Stimulated activated CD8-positive, alpha-beta memory T cell treated with anti-CD3 and anti-CD28 coated beads, Interleukin-2, amount 100 ng/mL, for 1 hour (primary cell): ENCODE results near the gene TRPM4.
"Not testable (repeated sequence)": the region's sequence is repeated elsewhere in the genome, so short reads cannot be mapped to it uniquely, and the experiment has no call there.

Experiments
- DNase-seq, 2 donors: peaks; one replicate each; pipeline ENCODE4 v3.0.0-alpha.2; 2020; ENCODE audit warnings: low read depth in 2 of 2

TRPM4 gene

DNA sequence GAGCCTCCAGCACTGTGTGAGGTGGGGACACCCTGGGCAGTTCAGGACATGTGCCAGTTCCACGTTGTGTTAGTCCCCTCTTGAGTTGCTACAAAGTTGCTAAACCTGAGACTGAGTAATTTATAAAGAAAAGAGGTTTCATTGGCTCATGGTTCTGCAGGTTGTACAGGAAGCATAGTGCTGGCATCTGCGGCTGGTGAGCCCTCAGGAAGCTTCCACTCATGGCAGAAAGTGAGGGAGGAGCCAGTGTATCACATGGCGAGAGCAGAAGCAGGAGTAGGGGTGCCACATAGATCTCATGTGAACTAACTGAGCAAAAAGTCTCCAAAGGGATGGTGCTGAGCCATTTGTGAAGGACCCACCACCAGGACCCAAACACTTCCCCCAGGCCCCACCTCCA lies 33.2 kb downstream of the TRPM4 start:
- no peak for DNase-seq

- DNase-seq: no peak
Measured at GRCh38 chr19:49193822-49194394, 36.3 kb downstream of the TRPM4 start.

DNA sequence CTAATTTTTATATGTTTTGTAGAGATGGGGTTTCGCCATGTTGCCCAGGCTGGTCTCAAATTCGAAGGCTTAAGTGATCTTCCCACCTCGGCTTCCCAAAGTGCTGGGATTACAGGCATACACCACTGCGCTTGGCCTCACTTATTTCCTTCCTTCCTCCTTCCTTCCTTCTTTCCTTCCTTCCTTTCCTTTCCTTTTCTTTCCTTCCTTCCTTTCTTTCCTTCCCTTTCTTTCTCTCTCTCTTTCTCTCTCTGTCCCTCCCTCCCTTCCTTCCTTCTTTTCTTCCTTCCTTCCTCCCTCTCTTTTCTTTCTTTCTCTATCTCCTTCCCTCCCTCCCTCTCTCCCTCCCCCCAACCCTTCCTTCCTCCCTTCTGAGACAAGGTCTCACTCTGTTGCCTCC lies 36.8 kb downstream of the TRPM4 start:
- DNase-seq: no peak

DNA sequence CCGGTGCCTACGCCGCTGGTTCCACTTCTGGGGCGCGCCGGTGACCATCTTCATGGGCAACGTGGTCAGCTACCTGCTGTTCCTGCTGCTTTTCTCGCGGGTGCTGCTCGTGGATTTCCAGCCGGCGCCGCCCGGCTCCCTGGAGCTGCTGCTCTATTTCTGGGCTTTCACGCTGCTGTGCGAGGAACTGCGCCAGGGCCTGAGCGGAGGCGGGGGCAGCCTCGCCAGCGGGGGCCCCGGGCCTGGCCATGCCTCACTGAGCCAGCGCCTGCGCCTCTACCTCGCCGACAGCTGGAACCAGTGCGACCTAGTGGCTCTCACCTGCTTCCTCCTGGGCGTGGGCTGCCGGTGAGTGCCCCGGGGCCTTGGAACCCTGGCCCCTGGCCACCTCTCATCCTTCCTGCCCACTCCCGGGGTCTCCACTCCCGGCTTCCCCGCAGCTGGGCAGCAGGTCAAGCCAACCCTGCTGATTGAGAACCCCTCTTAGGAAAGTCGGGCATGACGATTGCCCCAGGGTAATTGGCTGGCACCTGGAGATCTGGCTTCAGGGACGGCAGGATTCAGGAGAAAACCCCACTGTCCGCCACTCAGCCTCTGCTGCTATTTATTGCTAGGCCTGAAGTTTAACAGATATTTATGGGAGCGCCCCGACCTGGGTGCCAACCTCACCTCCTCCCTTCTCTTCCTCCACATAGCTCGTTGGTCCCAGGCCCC lies 39.1 kb downstream of the TRPM4 start:
- no peak for DNase-seq

- no peak for DNase-seq
Measured at GRCh38 chr19:49200238-49200862, 42.8 kb downstream of the TRPM4 start.

DNA sequence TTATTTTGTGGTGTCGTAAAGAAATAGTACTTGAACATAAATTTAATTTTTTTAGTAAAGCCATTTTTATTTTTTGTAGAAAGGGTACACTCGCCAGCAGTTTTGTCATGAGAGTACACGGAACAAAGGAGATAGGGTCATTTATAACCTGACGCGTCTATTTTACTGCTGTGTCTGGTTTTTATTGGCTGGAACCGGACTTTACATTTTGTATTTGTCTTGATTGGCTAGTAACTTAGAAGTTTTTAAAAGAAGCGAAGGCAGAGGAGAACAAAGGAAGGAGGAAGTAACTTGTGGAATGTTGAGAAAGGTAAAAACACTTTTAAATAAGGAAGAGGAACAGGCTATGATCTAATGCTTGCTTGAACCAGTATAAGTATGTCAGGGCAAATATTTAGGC lies 43.5 kb downstream of the TRPM4 start:
- DNase-seq: no peak

- no peak for DNase-seq
Measured at GRCh38 chr19:49205114-49205513, 47.5 kb downstream of the TRPM4 start.

- DNase-seq: not testable (repeated sequence)
Measured at GRCh38 chr19:49209502-49209901, 51.9 kb downstream of the TRPM4 start.

GRCh38 chr19:49210108-49210900 lies 52.7 kb downstream of the TRPM4 start:
- no peak for DNase-seq

DNA sequence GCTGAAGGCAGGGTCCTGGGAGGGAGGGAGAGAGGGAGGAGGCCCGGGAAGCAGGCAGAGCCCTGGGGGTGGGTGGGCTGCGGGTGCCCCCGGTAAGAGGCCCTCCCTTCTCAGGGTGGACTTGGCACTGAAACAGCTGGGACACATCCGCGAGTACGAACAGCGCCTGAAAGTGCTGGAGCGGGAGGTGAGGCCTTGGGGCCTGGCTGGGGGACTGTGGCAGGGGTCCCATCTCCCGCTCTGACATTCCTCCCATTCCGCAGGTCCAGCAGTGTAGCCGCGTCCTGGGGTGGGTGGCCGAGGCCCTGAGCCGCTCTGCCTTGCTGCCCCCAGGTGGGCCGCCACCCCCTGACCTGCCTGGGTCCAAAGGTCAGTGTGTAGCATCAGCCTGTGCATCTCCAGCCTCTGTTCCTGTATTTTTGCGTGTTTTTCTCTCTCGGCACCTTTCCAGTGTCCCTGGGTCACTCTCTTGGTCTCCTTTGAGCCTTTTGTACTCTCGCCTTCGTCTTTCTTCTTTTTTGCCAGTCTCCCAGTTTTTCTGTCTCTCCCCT lies 53.4 kb downstream of the TRPM4 start:
- DNase-seq: no peak

DNA sequence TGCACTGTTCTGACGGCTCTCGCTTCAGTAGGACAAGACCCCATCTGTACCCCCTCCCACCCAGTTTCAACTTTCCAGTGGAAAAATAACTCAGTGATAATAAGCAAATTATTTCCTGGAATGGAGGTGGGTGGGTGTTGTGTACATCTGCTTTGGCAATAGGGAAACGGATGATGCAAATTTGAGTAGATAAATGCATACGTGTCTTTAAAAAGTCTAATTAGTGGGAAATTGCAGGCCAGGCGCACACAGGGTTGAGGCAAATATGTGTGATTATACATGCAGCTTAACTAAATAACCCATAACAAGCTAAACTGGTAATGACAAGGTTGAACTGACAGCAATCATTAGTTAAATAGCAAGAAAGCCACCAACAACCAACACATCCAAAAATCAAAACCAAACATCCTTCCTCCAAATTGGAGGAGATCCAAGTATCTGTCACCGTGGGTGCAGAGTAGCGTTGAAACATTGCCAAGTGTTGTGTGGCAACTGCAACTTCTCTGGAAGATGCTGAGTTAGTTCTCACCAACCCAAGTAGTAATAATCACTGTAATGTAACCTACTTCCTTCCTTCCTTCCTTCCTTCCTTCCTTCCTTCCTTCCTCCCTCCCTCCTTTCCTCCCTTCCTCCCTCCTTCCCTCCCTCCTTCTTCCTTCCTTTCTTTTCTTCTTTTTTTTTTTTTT lies 54.6 kb downstream of the TRPM4 start:
- DNase-seq: no peak

DNA sequence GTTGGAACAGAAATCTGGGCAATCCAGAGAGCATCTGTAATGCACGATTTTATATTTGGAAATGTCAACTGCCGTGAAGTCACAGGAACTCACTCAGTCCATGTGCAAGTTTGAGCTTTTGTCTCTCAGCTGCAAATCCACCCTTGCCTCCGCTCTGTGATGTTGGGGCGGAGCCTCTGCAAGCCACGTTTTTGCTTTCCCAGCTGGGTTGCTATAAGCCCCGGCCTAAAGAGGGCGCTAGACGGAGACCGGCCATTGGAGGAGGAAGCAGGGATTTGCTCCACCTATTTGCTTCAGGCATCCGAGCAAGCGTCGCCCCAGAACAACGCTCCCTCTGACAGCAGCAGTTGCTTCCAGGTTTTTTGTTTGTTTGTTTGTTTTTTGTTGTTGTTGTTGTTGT lies 56.2 kb downstream of the TRPM4 start:
- DNase-seq: no peak

GRCh38 chr19:49214701-49215100 lies 57.1 kb downstream of the TRPM4 start:
- no peak for DNase-seq

DNA sequence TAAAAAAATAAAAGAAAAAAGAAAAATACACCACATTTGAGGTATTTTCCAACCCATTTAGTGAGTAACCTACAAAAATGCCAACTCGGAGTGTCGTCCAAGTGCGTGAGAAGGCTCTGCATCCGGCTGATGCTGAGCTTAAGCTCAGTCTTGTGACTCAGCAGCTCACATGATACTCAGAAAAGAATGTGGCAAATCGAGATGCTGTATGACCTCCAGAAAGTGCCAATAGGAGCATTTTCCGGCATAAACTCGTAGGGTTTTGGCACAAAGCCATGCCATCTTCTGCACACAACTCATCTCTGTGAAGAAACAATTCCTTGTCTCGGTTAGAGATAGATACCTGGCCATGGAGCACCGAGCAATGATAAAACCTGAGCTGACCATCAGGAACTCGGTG lies 58.5 kb downstream of the TRPM4 start:
- DNase-seq: no peak

DNA sequence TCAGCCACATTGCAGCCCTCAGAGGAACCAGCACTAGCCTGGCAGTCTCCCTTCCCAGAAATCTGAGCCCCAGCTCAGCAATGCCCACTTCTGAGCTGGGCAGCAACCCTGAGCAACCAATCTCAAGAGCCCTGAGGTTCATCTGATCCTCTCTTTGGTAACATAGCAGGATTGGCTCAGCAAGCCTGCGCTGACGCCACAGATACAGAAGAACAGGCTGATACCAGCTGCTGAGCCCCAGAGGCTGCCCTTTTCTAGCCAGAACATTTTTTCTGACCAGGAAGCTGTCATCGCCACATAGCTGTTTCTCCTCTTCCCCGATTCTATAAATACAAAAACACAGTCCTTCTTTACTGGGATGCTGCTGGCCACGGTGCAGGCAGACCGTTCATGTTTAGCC lies 59.8 kb downstream of the TRPM4 start:
- DNase-seq: no peak

GRCh38 chr19:49222011-49222410 lies 64.4 kb downstream of the TRPM4 start:
- no peak for DNase-seq

- DNase-seq: no peak
Measured at GRCh38 chr19:49222528-49222927, 64.9 kb downstream of the TRPM4 start.

DNA sequence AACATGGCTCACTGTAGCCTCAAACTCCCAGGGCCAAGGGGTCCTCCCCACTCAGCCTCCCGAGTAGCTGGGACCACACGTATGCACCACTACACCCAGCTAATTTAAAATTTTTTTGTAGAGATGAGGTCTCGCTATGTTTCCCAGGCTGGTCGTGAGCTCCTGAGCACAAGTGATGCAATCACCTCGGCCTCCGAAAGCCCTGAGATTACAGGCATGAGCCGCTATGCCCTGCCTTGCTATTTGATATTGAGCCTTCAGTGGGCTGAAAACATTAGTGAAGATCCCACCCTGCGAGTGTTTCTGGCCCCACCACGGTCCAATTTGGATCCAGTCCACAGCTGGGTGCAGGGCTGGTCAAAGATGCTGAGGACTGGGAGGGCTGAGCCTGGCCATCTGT lies 65.9 kb downstream of the TRPM4 start:
- no peak for DNase-seq

DNA sequence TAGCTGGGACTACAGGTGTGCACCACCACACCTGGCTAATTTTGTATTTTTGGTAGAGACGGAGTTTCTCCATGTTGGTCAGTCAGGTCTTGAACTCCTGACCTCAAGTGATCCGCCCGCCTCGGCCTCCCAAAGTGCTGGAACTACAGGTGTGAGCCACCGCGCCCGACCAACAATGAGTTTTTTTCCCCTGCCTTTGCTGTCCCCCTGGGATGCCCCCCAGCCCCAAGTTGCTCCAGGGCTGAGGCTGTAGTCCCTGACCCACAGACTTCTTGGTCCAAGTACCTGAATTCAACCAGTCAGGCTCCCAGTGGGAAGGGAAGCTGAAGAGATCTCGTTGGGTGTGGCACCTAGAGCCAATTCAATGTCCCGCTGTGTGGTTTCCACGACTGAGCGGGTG lies 66.8 kb downstream of the TRPM4 start:
- DNase-seq: not testable (repeated sequence)

GRCh38 chr19:49224879-49225278 lies 67.3 kb downstream of the TRPM4 start:
- no peak for DNase-seq

- no peak for DNase-seq
Measured at GRCh38 chr19:49229416-49229815, 71.8 kb downstream of the TRPM4 start.

DNA sequence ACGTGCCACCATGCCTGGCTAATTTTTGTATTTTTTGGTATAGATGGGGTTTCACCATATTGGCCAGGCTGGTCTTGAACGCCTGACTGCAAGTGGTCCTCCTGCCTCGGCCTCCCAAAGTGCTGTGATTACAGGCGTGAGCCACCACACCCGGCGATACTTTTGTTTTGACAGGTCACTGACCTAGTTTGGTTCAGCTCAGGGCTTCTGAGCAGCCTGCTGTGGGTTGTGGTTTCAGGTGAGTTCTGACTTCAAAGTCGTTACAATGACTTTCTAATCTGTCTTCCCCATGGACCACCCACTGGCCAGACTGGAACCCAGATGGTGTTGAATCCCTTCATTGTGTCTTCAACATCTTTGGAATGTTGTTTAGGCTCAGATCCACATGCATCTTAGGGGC lies 73.8 kb downstream of the TRPM4 start:
- no peak for DNase-seq
